ENCODE results near the gene NNMT. TPM values are rescaled to one million over a fixed set of nuclear protein-coding genes. Genes with fewer than 3 reads are reported as not detected.

Gene NNMT
- total and polyA plus RNA-seq, 2 donors (not counting 1 experiment from before 2014, with no cell fraction given), result not detected

DNA sequence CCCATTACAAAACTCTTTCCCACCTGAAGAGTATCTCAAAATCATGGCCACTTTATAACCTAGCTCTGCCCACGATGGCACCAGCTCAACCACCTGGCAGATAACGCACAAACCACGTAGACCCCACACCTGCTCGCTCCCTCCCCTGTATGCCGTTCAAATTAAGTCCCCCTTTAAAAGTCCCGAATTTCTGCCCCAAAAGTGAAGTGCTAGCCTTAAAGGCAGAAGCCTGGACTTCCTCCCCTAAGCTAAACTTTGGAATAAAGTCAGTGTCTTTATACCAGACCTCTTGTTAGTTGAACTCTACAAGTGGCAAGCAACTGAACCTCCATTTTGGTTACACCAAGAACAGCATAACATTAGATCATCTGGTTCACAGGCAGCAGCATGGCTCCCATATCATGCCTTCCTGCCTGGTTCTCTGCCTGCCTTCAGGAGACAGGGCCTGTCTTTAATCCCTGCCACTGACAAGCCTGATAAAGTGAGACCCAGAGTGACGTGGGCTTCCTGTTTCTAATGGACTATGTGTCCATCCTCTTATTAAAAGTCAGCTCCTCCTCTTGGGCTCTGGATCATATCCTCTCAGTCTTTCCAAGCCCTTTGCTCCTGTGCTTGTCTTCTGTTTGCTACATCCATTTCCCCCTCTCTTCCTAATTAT is 32.6 kb upstream of the NNMT start:
- POLR2A ChIA-PET, result interaction anchor here (0.6 kb wide), 1 partner anchor 175 kb away, joined by 4 read pairs; no protein-coding TSS in a partner anchor
- no peak overlapping the region for H3K4me2 ChIP-seq (replicated peaks; ENCODE audit: low read depth, low read length, poor library complexity, severe bottlenecking)

DNA sequence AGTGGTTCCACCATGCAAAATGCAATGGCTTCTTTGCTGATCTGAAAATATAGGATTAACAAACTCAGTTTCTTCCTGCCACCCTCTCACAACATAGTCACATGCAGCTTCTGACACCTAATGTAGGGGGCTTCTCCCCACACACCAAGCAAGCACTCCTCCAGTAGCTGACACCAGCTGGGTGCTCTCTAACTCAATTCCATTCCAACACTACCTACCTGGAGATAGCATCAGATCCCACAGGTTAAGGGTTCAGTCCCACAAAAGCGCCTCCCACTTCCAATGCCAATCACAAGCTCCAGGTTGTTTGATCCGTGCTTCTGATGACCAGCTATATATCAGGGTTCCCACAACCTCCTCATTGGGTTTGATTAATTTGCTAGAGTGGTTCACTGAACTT is 31.8 kb upstream of the NNMT start:
- Histone ChIP-seq H4K20me1 (ENCODE audit: control insufficient read depth, insufficient read depth, low read length, poor library complexity, severe bottlenecking) (no peaks in the 10 kb centered on the region), H3K36me3 (replicated peaks in 1 of 2; ENCODE audit: control extremely low read depth in 1 of 2, control insufficient read depth in 1 of 2, extremely low read depth in 1 of 2, insufficient read depth in 2 of 2, low read length in 1 of 2) (no peaks in the 10 kb centered on the region), H3K4me2 (replicated peaks; ENCODE audit: low read depth, low read length, poor library complexity, severe bottlenecking) (no peak overlapping the region), H2AFZ (ENCODE audit: insufficient read depth, low read depth, low read length, poor library complexity, severe bottlenecking) (no peak overlapping the region), H3K4me3 (ENCODE audit: control extremely low read depth in 1 of 5, extremely low read depth in 1 of 5, insufficient read depth in 1 of 5, low read depth in 2 of 5, low read length in 4 of 5) (no peak overlapping the region), H3K4me1 (ENCODE audit: control insufficient read depth in 2 of 2, insufficient read depth in 2 of 2, low read length in 2 of 2) (peaks cover 16% of the 10 kb centered on the region in 2 donors), H3K9ac (ENCODE audit: low read length) (no peak overlapping the region), H3K27ac (ENCODE audit: low read length in 2 of 2) (no peak overlapping the region), H3K27me3 (replicated peaks in 1 of 4; ENCODE audit: control extremely low read depth in 1 of 4, control insufficient read depth in 3 of 4, insufficient read depth in 4 of 4, low read length in 3 of 4) (peaks cover 0 to 3% (median 1%) of the 10 kb centered on the region in 4 experiments), H3K79me2 (ENCODE audit: control insufficient read depth, insufficient read depth, low read length) (no peaks in the 10 kb centered on the region), H3K9me3 (ENCODE audit: control extremely low read depth in 1 of 3, control insufficient read depth in 2 of 3, insufficient read depth in 1 of 3, low read length in 2 of 3) (no peaks in the 10 kb centered on the region)
- no peak for TF ChIP-seq EZH2 (IDR thresholded peaks at IDR 0.05; ENCODE audit: borderline replicate concordance, insufficient read depth, low read depth, low read length, poor library complexity, severe bottlenecking)
- TF ChIP-seq, protein P1, sequence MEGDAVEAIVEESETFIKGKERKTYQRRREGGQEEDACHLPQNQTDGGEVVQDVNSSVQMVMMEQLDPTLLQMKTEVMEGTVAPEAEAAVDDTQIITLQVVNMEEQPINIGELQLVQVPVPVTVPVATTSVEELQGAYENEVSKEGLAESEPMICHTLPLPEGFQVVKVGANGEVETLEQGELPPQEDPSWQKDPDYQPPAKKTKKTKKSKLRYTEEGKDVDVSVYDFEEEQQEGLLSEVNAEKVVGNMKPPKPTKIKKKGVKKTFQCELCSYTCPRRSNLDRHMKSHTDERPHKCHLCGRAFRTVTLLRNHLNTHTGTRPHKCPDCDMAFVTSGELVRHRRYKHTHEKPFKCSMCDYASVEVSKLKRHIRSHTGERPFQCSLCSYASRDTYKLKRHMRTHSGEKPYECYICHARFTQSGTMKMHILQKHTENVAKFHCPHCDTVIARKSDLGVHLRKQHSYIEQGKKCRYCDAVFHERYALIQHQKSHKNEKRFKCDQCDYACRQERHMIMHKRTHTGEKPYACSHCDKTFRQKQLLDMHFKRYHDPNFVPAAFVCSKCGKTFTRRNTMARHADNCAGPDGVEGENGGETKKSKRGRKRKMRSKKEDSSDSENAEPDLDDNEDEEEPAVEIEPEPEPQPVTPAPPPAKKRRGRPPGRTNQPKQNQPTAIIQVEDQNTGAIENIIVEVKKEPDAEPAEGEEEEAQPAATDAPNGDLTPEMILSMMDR (IDR thresholded peaks at IDR 0.05), result no peak
- WGBS (ENCODE audit: insufficient coverage), result 100% methylated on average over 1 of the region's 2 CpGs
- POLR2A ChIA-PET, result no interaction called here
- no peak overlapping the region for H3K4me3 Mint-ChIP-seq
- H3K4me1 Mint-ChIP-seq, result peaks cover 17% of the 10 kb centered on the region
- peaks cover 5% of the 10 kb centered on the region for H3K27me3 Mint-ChIP-seq
- CTCF ChIA-PET, result interaction anchor here (0.8 to 12.3 kb wide), 12 partner anchors 86 to 1676 kb away, joined by 3 to 592 read pairs (median 72); no protein-coding TSS in a partner anchor
- no peak for ATAC-seq (ENCODE audit: low read depth)
- no peaks in the 10 kb centered on the region for H3K9me3 Mint-ChIP-seq (ENCODE audit: insufficient read depth)
- no peak overlapping the region for H3K27ac Mint-ChIP-seq
- intact Hi-C loops (cut with micrococcal nuclease), result no loop called here
- DNase-seq, result no peak

More for the DNA sequence above, 32.6 kb upstream of the NNMT start:
- intact Hi-C loops (cut with micrococcal nuclease), result no loop called here
- CTCF ChIA-PET, result interaction anchor here (0.6 to 12.3 kb wide), 30 partner anchors 14 to 959 kb away, joined by 3 to 592 read pairs (median 30); partner anchors contain the start of genes HTR3A, TTC12 and ZBTB16
- Mint-ChIP-seq H3K27ac (no peak overlapping the region), H3K4me1 (peaks cover 24% of the 10 kb centered on the region), H3K4me3 (no peak overlapping the region), H3K9me3 (ENCODE audit: insufficient read depth) (no peaks in the 10 kb centered on the region), H3K27me3 (no peaks in the 10 kb centered on the region)
- ATAC-seq (ENCODE audit: low read depth) (no peak), DNase-seq (no peak)
- peaks cover 0 to 3% (median 1%) of the 10 kb centered on the region in 4 experiments for H3K27me3 ChIP-seq (replicated peaks in 1 of 4; ENCODE audit: control extremely low read depth in 1 of 4, control insufficient read depth in 3 of 4, insufficient read depth in 4 of 4, low read length in 3 of 4)
- 81% methylated on average over 7 of the region's 7 CpGs for WGBS (ENCODE audit: insufficient coverage)
- no peak overlapping the region for H2AFZ ChIP-seq (ENCODE audit: insufficient read depth, low read depth, low read length, poor library complexity, severe bottlenecking)
- peaks cover 23 to 24% of the 10 kb centered on the region in 2 donors for H3K4me1 ChIP-seq (ENCODE audit: control insufficient read depth in 2 of 2, insufficient read depth in 2 of 2, low read length in 2 of 2)
- H3K27ac ChIP-seq (ENCODE audit: low read length in 2 of 2), result no peak overlapping the region
- H4K20me1 ChIP-seq (ENCODE audit: control insufficient read depth, insufficient read depth, low read length, poor library complexity, severe bottlenecking), result no peaks in the 10 kb centered on the region
- no peaks in the 10 kb centered on the region for H3K9me3 ChIP-seq (ENCODE audit: control extremely low read depth in 1 of 3, control insufficient read depth in 2 of 3, insufficient read depth in 1 of 3, low read length in 2 of 3)
- no peaks in the 10 kb centered on the region for H3K79me2 ChIP-seq (ENCODE audit: control insufficient read depth, insufficient read depth, low read length)
- no peaks in the 10 kb centered on the region for H3K36me3 ChIP-seq (replicated peaks in 1 of 2; ENCODE audit: control extremely low read depth in 1 of 2, control insufficient read depth in 1 of 2, extremely low read depth in 1 of 2, insufficient read depth in 2 of 2, low read length in 1 of 2)
- TF ChIP-seq EZH2 (IDR thresholded peaks at IDR 0.05; ENCODE audit: borderline replicate concordance, insufficient read depth, low read depth, low read length, poor library complexity, severe bottlenecking), result no peak
- TF ChIP-seq, protein P1 (IDR thresholded peaks at IDR 0.05), result no peak
- no peak overlapping the region for H3K9ac ChIP-seq (ENCODE audit: low read length)
- no peak overlapping the region for H3K4me3 ChIP-seq (ENCODE audit: control extremely low read depth in 1 of 5, extremely low read depth in 1 of 5, insufficient read depth in 1 of 5, low read depth in 2 of 5, low read length in 4 of 5)

All from B cell (primary cell).